Measurements from ENCODE around the gene DLGAP4.

Gene DLGAP4

DNA sequence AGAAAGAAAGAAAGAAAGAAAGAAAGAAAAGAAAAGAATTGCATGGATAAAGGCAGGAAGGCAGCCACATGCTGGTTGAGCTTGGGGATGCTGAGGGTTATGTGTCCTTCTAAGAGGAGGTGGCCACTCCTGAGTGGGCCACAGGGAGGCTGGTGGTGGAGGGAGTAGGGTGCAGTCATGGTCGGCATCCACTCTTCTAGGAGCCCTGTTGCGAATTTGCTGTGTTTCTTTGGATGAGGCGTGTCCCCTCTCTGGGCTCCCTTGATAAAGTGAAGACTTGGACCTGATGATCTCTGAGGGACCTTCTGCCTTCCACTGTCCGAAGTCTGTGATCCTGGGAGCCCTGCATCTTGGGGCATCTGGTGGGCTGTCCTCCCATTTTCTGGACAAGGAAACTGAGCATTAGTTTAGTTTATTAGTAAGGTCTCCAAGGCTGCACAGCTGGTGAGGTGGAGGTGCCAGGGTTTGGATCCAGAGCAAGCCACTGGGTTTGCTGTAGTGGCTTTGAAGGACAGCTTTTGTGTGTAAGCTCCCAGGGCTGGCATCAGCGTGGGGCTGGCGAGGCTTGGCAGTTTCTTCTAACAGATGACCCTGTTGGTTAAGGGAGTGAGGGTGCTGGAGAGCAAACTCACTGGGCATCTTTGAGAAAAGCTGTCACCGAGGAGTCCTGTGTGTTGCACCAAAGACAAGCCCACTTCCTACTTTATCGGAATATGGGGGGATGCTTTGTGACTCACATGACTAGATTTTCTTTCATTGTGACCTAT, 4.3 kb downstream of the DLGAP4 start:
- DNase-seq (ENCODE audit: low spot score), result peak; percentile 45
- Histone ChIP-seq H3K27ac (no peak overlapping the region), H3K4me3 (no peak overlapping the region)
- TF ChIP-seq CTCF (IDR thresholded peaks at IDR 0.05), result no peak

- Histone ChIP-seq H3K27ac (no peak overlapping the region), H3K4me3 (no peak overlapping the region)
- TF ChIP-seq CTCF (IDR thresholded peaks at IDR 0.05), result no peak
- no peak for DNase-seq (ENCODE audit: low spot score)
These were observed 5.2 kb downstream of the DLGAP4 start for GRCh38 chr20:36311141-36311853.

- H3K4me3 ChIP-seq, result no peak overlapping the region
- DNase-seq (ENCODE audit: low spot score), result peak; percentile 53
- no peak overlapping the region for H3K27ac ChIP-seq
- TF ChIP-seq CTCF (IDR thresholded peaks at IDR 0.05), result no peak
These were observed 6.0 kb downstream of the DLGAP4 start for GRCh38 chr20:36311854-36312723.

- TF ChIP-seq CTCF (IDR thresholded peaks at IDR 0.05), result no peak
- H3K27ac ChIP-seq, result no peak overlapping the region
- no peak overlapping the region for H3K4me3 ChIP-seq
- peak; percentile 40 for DNase-seq (ENCODE audit: low spot score)
These were observed 6.7 kb downstream of the DLGAP4 start for GRCh38 chr20:36312724-36313441.

DNA sequence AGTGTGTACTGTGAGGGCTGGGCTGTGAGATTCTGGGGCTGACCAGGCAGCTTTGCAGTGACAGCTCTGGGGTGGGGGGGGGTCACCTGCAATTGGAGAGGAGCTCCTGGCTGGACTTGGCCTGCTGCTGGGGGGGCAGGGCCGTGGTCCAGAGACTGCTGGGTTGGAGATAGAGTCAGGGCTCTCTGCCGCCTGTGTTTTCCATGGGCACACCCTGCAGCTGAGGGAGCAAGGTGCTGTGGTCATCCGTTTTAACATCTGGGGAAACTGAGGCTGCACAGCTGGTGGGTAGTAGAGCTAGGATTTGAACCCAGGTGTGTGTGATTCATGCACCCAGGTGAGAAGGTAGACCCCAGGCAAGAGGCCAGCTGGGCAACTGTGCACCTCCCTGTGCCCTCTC, 7.3 kb downstream of the DLGAP4 start:
- no peak for TF ChIP-seq CTCF (IDR thresholded peaks at IDR 0.05)
- Histone ChIP-seq H3K27ac (no peak overlapping the region), H3K4me3 (no peak overlapping the region)
- no peak for DNase-seq (ENCODE audit: low spot score)

GRCh38 chr20:36313926-36314325, 7.8 kb downstream of the DLGAP4 start:
- TF ChIP-seq CTCF (IDR thresholded peaks at IDR 0.05), result no peak
- Histone ChIP-seq H3K27ac (no peak overlapping the region), H3K4me3 (no peak overlapping the region)
- DNase-seq (ENCODE audit: low spot score), result peak; percentile 66
